K562 (cell line): ENCODE results near the gene LAMB4.

Experiments used
- CEBPB ChIP-seq: fragments of 450-650 bp; IDR thresholded peaks from 2 replicates; pipeline ENCODE4 v1.6.1; 2016; ENCODE audit warnings: missing genetic modification characterization, missing compliant biosample characterization
- EP300 ChIP-seq: IDR thresholded peaks from 2 replicates; pipeline ENCODE4 v1.6.1; 2012; ENCODE audit warnings: low read length, improper control_type of control experiment
- KLF10 ChIP-seq: fragments of 250-450 bp; sonication (Bioruptor Pico); IDR thresholded peaks from 2 replicates; pipeline ENCODE4 v1.6.1; 2021; ENCODE audit warnings: matching md5 sums
- NR1H2 ChIP-seq: sonication (generic); formaldehyde crosslinking; IDR thresholded peaks from 2 replicates; pipeline ENCODE4 v1.4.0; 2020; ENCODE audit warnings: mild to moderate bottlenecking, missing genetic modification reagents
- PHF8 ChIP-seq: fragments of 200-600 bp; sonication (generic); IDR thresholded peaks from 2 replicates; pipeline ENCODE4 v1.6.1; 2012; ENCODE audit warnings: mixed run types, mild to moderate bottlenecking, inconsistent platforms, low read length, moderate library complexity, borderline replicate concordance
- SMARCC2 ChIP-seq: fragments of 450-650 bp; IDR thresholded peaks from 2 replicates; pipeline ENCODE4 v1.6.1; 2017; ENCODE audit warnings: antibody characterized with exemption, moderate library complexity, mild to moderate bottlenecking, low read depth
- ZC3H11A ChIP-seq: IDR thresholded peaks from 2 replicates; pipeline ENCODE4 v1.6.1; 2012; ENCODE audit warnings: low read depth, low read length, improper control_type of control experiment
- ZNF121 ChIP-seq: sonication (generic); formaldehyde crosslinking; conservative IDR thresholded peaks from 2 replicates; pipeline ENCODE4 v1.8.0; 2022; ENCODE audit warnings: missing genetic modification reagents
- TF ChIP-seq, protein P1 (sequence below): fragments of 250-450 bp; sonication (Bioruptor Pico); IDR thresholded peaks from 2 replicates; pipeline ENCODE4 v1.8.0; 2021; ENCODE audit warnings: moderate library complexity, mild to moderate bottlenecking, inconsistent platforms
- TF ChIP-seq, protein P2 (sequence below), 3 experiments: IDR thresholded peaks in 2 of 3; conservative IDR thresholded peaks in 1 of 3; 2 replicates each; pipeline ENCODE4 v1.5.1; 2011 to 2012; ENCODE audit warnings: low read length in 3 of 3, mild to moderate bottlenecking in 3 of 3, control low read depth in 2 of 3, improper control_type of control experiment in 1 of 3, inconsistent platforms in 1 of 3, low read depth in 1 of 3, mixed read lengths in 1 of 3, moderate library complexity in 1 of 3; ENCODE audit not compliant: insufficient read depth in 2 of 3
- TF ChIP-seq, protein P3 (sequence below): fragments of 250-450 bp; sonication (Bioruptor Pico); IDR thresholded peaks from 2 replicates; pipeline ENCODE4 v1.8.0; 2021; ENCODE audit warnings: mild to moderate bottlenecking, moderate library complexity

DNA sequence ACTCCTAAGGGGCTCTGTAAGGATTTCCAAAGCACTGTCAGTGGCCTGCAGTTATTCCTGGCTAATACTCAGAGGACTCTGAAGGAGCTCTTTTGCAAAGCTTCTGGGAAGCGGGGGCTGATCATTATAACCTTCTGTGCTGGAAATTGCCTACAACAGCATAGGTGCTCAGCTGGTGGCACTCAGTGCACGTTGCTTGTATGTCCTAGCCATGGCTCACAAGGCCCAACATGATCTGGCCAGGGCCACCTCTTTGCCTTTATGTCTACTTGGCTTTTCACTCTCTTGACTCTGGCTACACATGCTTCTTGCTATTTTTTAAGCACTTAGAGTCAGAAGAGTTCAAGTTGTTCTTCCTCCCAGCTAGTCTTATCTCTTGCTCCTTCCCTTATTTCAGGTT lies 17.5 kb downstream of the LAMB4 start:
- TF ChIP-seq, protein P1, sequence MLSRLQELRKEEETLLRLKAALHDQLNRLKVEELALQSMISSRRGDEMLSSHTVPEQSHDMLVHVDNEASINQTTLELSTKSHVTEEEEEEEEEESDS (CRISPR knock-in tag) = no peak
- TF ChIP-seq ZNF121 = no peak
- TF ChIP-seq, protein P2, sequence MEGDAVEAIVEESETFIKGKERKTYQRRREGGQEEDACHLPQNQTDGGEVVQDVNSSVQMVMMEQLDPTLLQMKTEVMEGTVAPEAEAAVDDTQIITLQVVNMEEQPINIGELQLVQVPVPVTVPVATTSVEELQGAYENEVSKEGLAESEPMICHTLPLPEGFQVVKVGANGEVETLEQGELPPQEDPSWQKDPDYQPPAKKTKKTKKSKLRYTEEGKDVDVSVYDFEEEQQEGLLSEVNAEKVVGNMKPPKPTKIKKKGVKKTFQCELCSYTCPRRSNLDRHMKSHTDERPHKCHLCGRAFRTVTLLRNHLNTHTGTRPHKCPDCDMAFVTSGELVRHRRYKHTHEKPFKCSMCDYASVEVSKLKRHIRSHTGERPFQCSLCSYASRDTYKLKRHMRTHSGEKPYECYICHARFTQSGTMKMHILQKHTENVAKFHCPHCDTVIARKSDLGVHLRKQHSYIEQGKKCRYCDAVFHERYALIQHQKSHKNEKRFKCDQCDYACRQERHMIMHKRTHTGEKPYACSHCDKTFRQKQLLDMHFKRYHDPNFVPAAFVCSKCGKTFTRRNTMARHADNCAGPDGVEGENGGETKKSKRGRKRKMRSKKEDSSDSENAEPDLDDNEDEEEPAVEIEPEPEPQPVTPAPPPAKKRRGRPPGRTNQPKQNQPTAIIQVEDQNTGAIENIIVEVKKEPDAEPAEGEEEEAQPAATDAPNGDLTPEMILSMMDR (IDR thresholded peaks at IDR 0.05 in 2 of 3, conservative IDR thresholded peaks at IDR 0.05 in 1 of 3; ENCODE audit: insufficient read depth in 2 of 3, low read depth in 1 of 3, low read length in 3 of 3) = no peak
- no peak for TF ChIP-seq CEBPB (tag)
- TF ChIP-seq NR1H2 (CRISPR knock-in tag) = no peak
- no peak for TF ChIP-seq ZC3H11A
- TF ChIP-seq SMARCC2 = no peak
- TF ChIP-seq, protein P3, sequence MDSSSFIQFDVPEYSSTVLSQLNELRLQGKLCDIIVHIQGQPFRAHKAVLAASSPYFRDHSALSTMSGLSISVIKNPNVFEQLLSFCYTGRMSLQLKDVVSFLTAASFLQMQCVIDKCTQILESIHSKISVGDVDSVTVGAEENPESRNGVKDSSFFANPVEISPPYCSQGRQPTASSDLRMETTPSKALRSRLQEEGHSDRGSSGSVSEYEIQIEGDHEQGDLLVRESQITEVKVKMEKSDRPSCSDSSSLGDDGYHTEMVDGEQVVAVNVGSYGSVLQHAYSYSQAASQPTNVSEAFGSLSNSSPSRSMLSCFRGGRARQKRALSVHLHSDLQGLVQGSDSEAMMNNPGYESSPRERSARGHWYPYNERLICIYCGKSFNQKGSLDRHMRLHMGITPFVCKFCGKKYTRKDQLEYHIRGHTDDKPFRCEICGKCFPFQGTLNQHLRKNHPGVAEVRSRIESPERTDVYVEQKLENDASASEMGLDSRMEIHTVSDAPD (CRISPR knock-in tag) = no peak
- no peak for TF ChIP-seq EP300
- TF ChIP-seq KLF10 (CRISPR knock-in tag) = no peak
- TF ChIP-seq PHF8 = no peak
